ENCODE data around the gene BHLHA9. TPM values are rescaled to one million over a fixed set of nuclear protein-coding genes. Genes with fewer than 3 reads are reported as not detected.
"Not testable (repeated sequence)": the region's sequence is repeated elsewhere in the genome, so short reads cannot be mapped to it uniquely, and the experiment has no call there.

The BHLHA9 gene
- total RNA-seq, 2 donors from 2014 or later: not detected

DNA sequence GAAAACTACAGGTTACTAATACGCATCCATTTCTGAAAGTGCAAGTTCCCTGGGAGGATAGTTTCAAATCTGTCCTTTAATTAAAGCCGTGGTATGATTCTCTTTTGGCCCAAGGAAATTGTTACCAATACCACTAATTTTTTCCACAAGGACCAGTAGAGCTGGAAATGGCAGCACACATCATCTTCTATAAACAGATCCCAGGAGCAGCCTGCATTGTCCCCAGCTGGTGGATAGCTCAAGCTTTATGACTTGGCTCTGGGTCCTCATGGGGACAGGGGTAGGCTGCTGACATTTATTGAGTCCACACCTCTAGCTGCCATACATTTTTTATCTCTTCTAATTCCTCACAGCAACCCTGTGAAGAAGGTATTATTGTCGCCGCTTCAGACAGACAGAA lies 35.8 kb upstream of the BHLHA9 start:
- TF ChIP-seq POLR2AphosphoS5 (IDR thresholded peaks at IDR 0.05) (no peak), CTCF (IDR thresholded peaks at IDR 0.05) (no peak), POLR2A (IDR thresholded peaks at IDR 0.05) (no peak)
- Histone ChIP-seq H3K9me3 (no peaks in the 10 kb centered on the region), H3K27me3 (replicated peaks; ENCODE audit: insufficient read depth) (peaks cover 4% of the 10 kb centered on the region), H3K4me1 (replicated peaks) (no peaks in the 10 kb centered on the region), H3K4me3 (no peak overlapping the region), H3K36me3 (no peaks in the 10 kb centered on the region), H3K27ac (no peak overlapping the region)
- 81% methylated on average over 4 of the region's 4 CpGs for WGBS
- DNase-seq (ENCODE audit: low spot score): no peak
- intact Hi-C loops (cut with DNase I): no loop called here

DNA sequence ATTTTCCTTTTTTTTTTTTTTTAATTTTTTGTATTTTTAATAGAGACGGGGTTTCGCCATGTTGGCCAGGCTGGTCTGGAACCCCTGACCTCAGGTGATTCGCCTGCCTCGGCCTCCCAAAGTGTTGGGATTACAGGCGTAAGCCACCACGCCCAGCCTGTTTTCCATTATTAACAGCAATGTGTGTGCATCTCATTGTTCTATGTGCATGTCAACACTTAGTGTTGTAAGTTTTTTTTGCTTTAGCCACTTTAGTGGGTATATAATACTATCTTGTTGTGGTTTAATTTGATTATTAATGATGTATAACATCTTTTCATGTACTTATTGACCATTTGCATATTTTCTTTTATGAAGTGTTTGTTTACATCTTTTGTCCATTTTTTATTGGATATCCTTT lies 32.8 kb upstream of the BHLHA9 start:
- DNase-seq (ENCODE audit: low spot score): no peak
- no peaks in the 10 kb centered on the region for H3K27me3 ChIP-seq (replicated peaks; ENCODE audit: insufficient read depth)
- no peak overlapping the region for H3K27ac ChIP-seq
- H3K9me3 ChIP-seq: no peaks in the 10 kb centered on the region
- intact Hi-C loops (cut with DNase I): no loop called here
- no peaks in the 10 kb centered on the region for H3K36me3 ChIP-seq
- no peak for TF ChIP-seq POLR2A (IDR thresholded peaks at IDR 0.05)
- H3K4me1 ChIP-seq (replicated peaks): no peaks in the 10 kb centered on the region
- 95% methylated on average over 6 of the region's 6 CpGs for WGBS
- no peak overlapping the region for H3K4me3 ChIP-seq

- TF ChIP-seq POLR2A (IDR thresholded peaks at IDR 0.05): no peak
- TF ChIP-seq CTCF (IDR thresholded peaks at IDR 0.05): no peak
- no peak for TF ChIP-seq POLR2AphosphoS5 (IDR thresholded peaks at IDR 0.05)
- no peak for DNase-seq (ENCODE audit: low spot score)
- Histone ChIP-seq H3K27me3 (replicated peaks; ENCODE audit: insufficient read depth) (no peaks in the 10 kb centered on the region), H3K27ac (no peak overlapping the region), H3K36me3 (no peaks in the 10 kb centered on the region), H3K4me1 (replicated peaks) (no peaks in the 10 kb centered on the region), H3K4me3 (no peak overlapping the region), H3K9me3 (no peaks in the 10 kb centered on the region)
- 78% methylated on average over 11 of the region's 11 CpGs for WGBS
- intact Hi-C loops (cut with DNase I): no loop called here
Measured at GRCh38 chr17:1239210-1239609, 31.0 kb upstream of the BHLHA9 start.

- intact Hi-C loops (cut with DNase I); H3K27ac ChIP-seq: not testable (repeated sequence)
- WGBS: 73% methylated on average over 11 of the region's 11 CpGs
Measured at GRCh38 chr17:1240426-1240825, 29.8 kb upstream of the BHLHA9 start.

GRCh38 chr17:1241929-1242328 lies 28.3 kb upstream of the BHLHA9 start:
- WGBS: 16% methylated on average over 9 of the region's 9 CpGs
- peak; percentile 45 for TF ChIP-seq POLR2AphosphoS5 (IDR thresholded peaks at IDR 0.05)
- no peak for TF ChIP-seq POLR2A (IDR thresholded peaks at IDR 0.05)
- TF ChIP-seq CTCF (IDR thresholded peaks at IDR 0.05): no peak

More at GRCh38 chr17:1240426-1240825, 29.8 kb upstream of the BHLHA9 start:
- H3K4me1 ChIP-seq (replicated peaks); H3K36me3 ChIP-seq; H3K9me3 ChIP-seq; DNase-seq (ENCODE audit: low spot score); H3K27me3 ChIP-seq (replicated peaks; ENCODE audit: insufficient read depth); H3K4me3 ChIP-seq: not testable (repeated sequence)

GRCh38 chr17:1244606-1245012 lies 25.6 kb upstream of the BHLHA9 start:
- Histone ChIP-seq H3K36me3 (no peaks in the 10 kb centered on the region), H3K27ac (no peak overlapping the region), H3K9me3 (no peaks in the 10 kb centered on the region), H3K4me3 (no peak overlapping the region), H3K4me1 (replicated peaks) (no peaks in the 10 kb centered on the region), H3K27me3 (replicated peaks; ENCODE audit: insufficient read depth) (no peaks in the 10 kb centered on the region)
- DNase-seq (ENCODE audit: low spot score): no peak
- TF ChIP-seq POLR2AphosphoS5 (IDR thresholded peaks at IDR 0.05): no peak
- TF ChIP-seq POLR2A (IDR thresholded peaks at IDR 0.05): no peak
- TF ChIP-seq CTCF (IDR thresholded peaks at IDR 0.05): no peak
- intact Hi-C loops (cut with DNase I): no loop called here
- WGBS: 57% methylated on average over 9 of the region's 9 CpGs

More at GRCh38 chr17:1241929-1242328, 28.3 kb upstream of the BHLHA9 start:
- H3K27ac ChIP-seq: no peak overlapping the region
- no peaks in the 10 kb centered on the region for H3K9me3 ChIP-seq
- H3K4me3 ChIP-seq: no peak overlapping the region
- no peaks in the 10 kb centered on the region for H3K27me3 ChIP-seq (replicated peaks; ENCODE audit: insufficient read depth)
- intact Hi-C loops (cut with DNase I): no loop called here
- peak; percentile 17 for DNase-seq (ENCODE audit: low spot score)
- H3K4me1 ChIP-seq (replicated peaks): no peaks in the 10 kb centered on the region
- no peaks in the 10 kb centered on the region for H3K36me3 ChIP-seq
